ENCODE data around the gene ANOS1.
"Not testable (repeated sequence)": the region's sequence is repeated elsewhere in the genome, so short reads cannot be mapped to it uniquely, and the experiment has no call there.

Gene ANOS1

DNA sequence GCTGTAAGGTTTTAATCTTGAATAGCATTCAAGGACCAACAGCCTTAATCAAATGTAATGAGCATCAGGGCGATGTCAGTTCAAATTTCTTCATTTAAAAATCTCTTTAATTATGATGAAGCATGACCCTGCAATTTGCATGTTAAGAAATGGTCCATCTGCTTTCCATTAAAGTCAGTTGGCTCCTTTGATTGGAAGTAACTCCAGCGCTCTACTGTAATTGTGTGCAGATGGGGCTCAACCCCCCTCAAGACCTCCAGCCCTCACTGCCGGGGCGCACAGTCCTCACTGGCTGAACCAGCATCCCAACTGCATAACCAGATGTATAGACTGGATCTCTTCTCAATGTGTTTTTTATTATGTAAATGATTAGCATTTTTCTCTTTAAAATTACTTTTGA, 140.4 kb downstream of the ANOS1 start:
- no peak for DNase-seq

DNA sequence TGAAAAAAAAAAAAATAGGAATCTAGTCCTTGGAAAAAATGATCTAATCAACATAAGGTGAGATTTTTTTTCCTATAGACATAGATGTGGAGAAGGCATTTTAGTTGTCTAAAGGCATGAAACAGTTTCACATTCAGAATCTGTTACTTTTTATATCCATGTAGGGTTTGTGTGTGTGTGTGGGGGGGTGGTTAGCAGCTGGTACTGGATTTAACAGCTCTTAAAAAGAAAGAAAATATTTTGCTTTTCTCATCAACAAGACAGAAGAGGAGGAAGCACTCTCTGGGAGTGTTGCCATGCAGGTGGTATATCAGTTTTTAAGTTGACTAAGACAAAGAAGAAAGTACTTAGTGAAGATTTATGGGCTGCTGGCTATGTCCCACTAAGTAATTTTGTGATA, 145.0 kb downstream of the ANOS1 start:
- no peak for DNase-seq

DNA sequence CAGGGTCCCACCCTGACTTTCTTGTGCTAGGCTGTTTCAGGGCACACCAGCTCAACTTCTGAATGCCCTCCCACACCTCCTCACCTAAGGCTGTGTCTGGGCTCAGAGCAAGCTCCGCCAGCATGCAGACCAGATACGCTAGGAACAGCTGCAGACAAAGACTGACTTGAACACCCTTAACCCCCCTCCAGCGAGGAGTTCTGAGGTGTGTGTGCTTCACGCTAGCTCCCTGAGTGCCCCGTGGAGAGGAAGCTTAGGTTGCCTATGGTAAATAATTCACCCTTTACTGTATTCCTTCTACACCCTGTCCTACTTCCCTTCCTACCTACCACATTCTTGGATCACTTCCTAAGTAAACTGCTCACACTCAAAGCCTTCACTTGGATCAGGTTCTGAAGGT, 152.3 kb downstream of the ANOS1 start:
- no peak for DNase-seq

DNA sequence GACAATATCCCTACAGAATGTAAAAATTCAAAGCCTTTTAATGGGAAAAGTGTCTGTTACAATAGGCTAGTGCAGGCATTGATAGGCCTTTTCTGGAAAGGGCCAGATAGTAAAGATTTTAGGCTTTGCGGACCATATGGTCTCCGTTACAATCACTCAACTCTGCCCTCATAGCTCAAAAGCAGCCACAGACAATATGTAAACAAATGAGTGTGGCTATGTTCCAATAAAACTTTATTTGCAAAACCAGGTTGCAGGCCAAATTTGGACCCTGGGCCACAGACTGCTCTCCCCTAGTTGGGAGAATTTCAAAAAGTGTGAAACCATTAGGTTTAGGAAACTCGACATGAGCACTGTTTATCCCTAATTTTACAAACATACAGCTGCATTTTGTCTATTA, 155.1 kb downstream of the ANOS1 start:
- no peak for DNase-seq

DNA sequence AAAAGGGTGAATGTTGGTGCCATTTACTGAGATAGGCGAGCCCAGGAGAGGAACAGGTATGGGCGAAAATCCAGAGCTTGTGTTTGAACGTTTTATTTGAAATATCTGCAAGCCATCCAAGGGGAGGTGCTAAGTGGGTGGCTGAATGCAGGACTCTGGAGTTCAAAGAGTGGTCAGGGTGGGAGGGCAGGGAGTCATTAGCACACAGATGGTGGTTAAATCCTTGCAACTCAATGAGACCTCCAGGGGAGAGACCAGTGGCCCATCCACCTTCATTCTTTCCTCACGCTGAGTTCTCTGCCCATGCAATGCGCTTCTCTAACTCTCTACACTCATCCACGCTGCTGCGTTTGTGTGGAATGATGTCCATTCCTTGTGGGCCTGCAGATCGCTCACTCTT, 166.2 kb downstream of the ANOS1 start:
- DNase-seq, result no peak

DNA sequence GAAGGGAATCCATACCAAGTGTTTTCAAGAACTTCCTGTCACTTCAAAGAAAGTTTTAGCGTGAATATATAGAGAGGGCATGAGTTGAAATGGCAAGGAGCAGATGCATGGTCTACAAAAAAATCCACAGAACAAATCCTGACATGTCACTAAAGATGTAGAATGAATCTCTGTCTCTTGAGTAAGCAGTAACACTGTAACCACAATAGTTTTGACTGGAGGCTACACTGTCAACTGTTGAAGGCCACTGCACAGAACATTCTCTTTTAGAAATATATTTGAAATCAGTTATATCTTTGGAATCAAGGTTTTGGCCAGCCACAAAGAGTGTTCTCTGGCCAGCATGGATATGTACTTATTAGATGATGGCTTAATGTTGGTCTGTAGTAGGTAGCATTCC, 183.5 kb downstream of the ANOS1 start:
- no peak for DNase-seq

DNA sequence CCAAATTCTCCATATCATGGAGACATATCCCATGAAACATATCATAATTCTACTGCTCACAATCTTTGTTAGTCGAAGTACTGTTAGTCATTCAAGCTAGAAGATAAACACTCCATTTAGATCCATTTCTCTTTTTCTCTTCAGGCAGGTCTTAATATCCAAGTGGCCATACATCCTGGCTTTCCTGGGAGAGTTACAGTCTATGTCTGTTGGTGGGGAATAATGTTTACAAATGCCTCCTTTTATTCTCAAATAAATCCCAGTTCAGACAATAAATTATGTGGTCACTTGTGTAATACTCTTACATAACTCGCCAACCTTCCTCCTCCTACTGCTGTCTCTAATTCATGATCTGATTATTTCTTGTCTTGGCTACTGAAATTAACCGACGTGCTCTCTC, 185.2 kb downstream of the ANOS1 start:
- DNase-seq, result no peak

DNA sequence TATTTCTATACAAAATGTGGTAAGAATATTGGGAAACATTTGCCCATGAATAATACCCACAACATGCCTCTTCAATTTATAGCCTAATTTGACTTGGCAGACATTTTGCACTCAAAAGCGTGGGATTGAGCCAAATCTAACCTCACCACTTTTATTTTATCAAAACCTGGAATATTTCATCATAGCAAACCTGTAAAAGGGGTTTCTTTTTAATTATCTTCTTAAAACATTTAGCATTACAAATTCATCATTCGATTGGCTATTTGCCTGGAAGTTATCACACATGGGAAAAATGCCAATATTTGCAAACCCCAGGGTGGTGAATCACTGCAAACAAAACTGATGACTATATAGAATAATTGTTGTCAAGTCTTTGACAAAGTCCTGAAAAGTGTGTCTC, 211.1 kb downstream of the ANOS1 start:
- no peak for DNase-seq

DNA sequence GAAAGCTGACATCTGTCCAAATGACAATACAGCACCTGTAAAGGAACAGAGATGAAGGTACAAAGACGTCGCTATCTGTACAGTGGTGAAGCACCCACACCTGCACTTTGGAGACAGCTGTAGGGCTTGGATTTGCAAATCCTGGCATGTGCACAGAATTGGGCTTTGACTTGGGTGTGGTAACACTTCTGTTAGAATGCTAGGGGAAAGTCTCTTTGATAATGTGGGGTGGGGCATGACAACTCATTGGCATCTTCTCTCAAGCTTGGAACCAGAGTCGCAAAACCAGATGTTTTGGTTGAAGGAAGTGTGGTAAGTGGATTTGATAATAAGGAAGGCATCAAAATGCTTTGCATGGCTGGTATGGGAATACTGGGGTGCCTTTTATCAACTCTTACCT, 211.8 kb downstream of the ANOS1 start:
- no peak for DNase-seq

DNA sequence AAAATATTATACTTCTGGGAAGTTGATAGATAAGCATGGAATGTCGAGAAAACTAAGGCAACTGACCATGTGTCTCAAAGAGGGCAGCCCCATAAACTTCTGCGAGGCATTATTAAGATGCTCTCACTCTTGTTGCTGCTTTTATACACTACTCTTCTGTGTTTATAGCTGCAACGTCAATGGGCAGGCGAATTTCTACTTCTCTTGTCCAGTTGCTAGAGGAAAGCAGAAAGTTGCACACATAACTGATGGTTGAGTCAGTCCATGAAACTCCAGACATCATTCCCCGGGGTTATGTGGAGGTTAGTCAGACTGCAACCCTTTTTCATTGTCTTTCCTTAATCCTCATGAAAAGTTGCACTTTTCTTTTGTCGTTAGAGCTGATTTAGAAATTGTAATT, 227.5 kb downstream of the ANOS1 start:
- DNase-seq, result no peak

DNA sequence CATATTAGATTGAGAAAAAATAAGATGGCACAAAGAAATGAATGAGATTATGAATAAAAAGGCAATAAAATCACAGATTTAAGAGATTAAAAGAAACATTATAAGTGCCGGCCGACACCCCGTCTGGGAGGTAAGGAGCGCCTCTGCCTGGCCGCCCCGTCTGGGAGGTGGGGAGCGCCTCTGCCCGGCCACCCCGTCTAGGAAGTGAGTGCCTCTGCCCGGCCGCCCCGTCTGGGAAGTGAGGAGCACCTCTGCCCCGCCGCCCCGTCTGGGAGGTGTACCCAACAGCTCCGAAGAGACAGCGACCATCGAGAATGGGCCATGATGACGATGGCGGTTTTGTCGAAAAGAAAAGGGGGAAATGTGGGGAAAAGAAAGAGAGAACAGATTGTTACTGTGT, 229.8 kb downstream of the ANOS1 start:
- not testable (repeated sequence) for DNase-seq

DNA sequence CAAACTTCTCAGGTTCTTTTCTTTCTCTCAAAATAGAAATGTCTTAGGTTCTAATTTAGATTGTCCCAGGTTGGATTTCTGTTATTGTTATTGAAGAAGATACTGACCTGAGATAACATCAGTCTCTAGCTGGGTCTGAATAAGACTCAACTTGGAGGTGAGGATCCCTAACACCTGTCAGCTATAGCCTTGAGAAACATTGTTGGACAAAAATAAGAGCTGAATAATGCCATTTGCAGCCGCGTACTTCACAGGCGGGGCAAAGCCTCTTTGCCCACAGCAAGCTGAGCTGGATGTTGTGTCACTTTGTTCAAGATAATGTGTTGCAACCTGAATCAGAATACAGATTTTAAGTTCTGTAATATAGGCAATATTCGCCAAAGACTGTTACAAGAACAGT, 231.7 kb downstream of the ANOS1 start:
- DNase-seq, result no peak

DNA sequence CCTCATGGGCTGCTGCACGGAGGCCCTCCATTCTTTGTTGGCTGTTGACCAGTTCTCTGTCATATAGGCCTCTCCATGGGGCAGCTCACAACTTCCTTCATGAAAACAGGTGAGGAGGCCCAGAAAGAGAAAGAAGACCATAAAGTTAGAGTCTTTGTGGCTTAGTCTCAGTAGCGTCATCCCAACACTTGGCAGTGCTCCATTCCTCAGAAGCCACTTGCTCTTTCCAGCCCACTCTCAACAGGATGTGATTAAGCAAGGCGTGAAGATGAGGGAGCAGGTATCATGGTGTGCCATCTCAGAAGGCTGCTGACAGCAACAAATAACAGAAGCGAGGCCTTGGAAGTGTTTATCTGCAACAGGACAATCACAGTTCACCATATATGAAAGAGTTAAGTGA, 236.9 kb downstream of the ANOS1 start:
- not testable (repeated sequence) for DNase-seq

DNA sequence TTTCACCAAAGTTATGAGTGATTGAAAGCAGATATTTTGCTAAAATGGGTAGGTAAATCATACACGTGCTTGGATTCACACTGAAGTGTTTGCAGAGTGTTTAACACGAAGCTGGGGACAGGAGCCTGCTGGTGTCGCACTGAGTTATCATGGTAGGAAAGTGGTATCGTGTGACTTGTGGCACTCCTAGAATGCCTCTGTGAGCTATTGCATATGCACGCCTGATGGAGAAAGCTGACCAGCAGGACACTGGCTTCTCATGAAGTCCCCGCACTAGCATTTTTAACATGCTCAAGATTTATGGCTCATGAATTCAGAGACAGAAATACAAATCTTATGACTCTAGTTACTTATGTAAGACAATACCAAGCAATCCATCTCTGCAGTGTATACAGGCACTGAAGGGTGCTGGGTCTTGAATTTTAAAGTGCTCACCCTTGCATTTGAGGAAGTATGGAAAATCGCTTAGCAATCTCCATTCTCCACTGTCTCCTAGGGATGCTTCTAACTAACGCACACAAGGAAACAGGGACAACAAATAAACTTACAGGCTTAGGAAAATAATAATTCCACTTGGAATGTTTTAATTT, 247.5 kb downstream of the ANOS1 start:
- DNase-seq, result peak; percentile 0

Data from NCI-H2171 (cell line).